Stimulated activated CD8-positive, alpha-beta memory T cell treated with anti-CD3 and anti-CD28 coated beads, Interleukin-7, amount 100 ng/mL, for 24 hours (primary cell): ENCODE data around the gene PLIN5.

Source experiments
- DNase-seq: peaks from one replicate; pipeline ENCODE4 v3.0.0-alpha.2; 2020; ENCODE audit warnings: low read depth

The PLIN5 gene

DNA sequence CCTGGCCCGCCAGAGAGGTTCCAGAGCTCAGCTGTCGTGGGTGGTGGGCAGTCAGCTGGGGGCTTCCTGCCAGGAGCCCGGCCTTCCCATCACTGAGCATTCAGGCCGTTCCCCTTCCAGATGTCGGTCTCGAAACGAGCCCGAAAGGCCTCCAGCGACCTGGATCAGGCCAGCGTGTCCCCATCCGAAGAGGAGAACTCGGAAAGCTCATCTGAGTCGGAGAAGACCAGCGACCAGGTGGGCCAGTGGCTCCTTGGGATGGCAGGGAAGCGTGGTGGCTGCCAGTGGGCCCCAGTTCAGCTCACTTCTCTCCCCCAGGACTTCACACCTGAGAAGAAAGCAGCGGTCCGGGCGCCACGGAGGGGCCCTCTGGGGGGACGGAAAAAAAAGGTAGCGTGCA is 43.6 kb downstream of the PLIN5 start:
- no peak for DNase-seq

GRCh38 chr19:4488496-4488895 is 46.5 kb downstream of the PLIN5 start:
- no peak for DNase-seq

DNA sequence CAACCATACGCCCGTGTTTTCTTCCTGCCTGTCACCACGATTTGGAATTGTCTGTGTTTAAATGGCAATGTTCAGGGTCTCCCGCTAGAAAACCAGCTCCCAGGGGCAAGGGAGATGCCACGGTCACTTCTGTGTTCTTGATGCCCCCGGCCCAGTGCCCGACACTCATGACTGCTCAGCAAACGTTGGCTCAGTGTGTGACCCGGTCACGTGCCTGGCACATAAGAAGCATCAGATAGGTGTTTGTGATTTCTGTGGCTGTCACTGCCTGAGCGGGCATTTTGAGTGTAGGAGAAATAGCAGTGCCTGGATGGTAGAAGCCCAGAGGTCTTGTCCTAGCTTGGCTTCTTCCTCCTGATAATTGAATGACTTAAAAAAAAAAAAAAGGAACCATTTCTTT is 47.5 kb downstream of the PLIN5 start:
- DNase-seq = no peak

DNA sequence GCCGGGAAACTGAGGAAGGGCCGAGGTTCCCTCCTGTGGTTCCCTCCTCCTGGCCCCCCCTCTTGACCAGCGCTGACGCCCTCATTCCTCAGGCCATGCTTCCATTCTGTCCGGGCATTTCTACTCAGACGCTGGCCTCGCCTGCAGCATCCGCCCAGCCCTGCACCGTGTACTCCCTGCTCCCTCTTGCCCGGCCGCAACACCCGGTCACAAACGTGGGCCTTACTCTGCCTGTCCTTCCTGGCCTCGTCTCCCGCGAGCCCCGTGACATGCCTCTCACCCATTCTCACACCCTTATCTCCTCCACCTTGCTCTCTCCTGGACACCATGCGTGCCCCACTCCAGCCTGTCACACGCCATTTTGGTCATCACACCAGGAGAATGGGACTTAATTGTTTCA is 51.6 kb downstream of the PLIN5 start:
- no peak for DNase-seq

GRCh38 chr19:4482721-4483364 is 52.2 kb downstream of the PLIN5 start:
- DNase-seq = no peak

DNA sequence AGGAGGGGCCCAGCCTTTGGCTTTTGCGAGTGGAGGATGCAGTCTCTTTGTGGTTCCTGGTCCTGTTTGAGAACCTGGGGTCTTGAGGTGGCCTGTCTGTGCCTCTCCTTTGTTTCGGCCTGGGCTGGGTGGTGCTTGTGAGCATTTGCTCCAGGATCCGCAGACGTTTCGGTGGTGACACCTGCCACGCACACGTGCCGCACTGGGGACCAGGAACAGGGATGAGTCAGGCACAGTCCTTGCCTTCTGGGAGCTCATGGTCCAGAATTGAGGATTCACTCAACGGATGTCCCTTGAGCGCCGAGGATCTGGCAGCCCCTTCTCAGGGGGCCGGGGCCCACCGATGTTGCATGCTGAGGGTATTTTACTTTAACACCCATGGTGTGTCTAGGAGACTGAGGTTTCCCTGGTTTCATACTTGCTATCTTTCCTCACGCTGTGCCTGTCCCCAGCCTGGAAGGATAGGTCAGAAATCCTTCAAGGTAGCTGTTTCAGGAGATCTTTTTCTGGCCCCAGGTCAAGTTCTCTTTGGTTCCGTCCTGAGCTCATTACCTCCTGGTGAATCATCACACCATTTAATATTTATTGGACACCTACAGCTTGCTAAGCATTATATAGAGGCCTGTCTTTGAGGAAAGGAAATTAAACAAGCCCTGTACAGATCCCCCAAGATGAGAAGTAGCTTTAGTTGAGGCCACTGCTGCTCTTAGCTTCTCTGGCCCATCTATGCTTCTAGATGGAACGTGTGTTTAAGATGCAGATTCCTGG is 57.8 kb downstream of the PLIN5 start:
- no peak for DNase-seq

DNA sequence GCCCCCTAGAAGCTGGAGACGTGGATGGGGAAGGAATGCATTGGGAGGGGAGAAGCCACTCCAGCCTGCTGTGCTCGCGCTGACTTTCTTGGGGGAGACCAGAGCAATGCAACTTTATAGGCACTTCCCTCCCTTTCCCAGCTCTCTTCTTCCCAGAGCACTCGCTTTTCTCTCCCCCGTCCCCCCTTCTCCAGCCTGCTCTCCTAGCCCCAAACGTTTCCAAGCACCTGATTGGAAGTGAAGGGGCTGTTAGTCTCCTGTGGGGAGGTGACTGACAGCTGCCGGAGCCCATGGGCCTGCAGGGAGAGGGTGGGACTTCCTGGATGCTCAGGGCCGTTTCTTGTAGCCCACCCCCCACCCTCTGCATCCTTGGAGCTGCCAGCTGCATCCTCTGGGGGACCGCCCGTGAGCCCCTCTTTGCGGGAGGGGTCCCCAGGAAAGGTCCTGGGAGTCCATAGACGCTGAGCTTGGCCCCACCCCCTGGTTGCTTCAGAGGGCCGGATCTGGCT is 60.5 kb downstream of the PLIN5 start:
- DNase-seq = no peak

GRCh38 chr19:4473763-4474513 is 61.1 kb downstream of the PLIN5 start:
- no peak for DNase-seq

DNA sequence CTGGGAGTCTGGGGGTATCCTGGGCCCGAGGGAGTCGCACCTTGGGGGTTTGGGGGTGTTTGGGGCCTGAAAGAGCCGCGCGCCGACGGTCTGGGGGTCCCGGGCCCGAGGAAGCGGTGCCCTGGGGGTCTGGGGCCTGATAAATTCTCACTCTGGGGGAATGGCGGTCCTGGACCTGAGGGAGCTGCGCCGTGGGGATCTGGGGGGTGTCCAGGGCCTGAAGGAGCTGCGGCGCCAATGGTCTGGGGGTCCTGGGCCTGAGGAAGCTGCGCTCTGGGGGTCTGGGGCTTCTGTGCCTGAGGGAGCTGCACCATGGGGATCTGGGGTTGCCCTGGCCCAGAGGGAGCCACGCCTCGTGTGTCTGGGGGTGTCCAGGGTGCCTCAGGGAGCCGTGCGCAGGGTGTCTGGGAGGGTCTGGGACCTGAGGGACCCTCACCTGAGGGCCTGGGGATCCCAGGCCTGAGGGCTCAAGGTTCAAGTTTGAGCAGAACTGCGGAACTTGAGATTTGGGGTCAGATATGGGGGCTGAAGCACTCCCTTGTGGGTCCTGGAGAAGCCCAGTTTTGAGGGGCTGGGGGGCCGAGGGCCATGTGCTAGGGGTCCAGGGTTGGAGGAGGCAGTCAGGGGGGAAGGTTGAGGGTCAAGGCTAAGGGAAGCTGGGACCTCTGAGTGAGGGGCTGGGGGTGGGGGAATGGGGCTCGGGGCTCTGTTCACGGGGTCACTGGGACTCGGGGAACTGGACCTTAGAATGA is 61.8 kb downstream of the PLIN5 start:
- DNase-seq = no peak
